Measurements from ENCODE around the gene INTS2.

DNA sequence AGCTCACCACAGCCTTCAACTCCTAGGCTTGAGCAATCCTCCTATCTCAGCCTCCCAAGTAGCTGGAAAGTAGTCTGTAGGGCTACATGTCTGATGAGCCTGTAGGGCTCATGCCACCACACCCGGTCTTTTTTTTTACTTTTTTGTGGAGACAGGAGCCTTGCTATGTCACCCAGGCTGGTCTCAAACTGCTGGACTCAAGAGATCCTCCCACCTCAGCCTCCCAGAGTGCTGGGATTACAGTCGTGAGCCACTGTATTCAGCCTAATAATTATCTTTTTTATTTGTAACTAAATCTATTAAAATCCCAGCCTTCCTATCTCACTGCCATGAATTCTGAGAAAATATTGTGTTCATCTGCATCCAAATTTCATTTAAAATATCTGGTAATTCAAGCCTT is 79.5 kb downstream of the INTS2 start:
- no peak for TF ChIP-seq CTCF (IDR thresholded peaks at IDR 0.05)
- TF ChIP-seq POLR2AphosphoS5 (IDR thresholded peaks at IDR 0.05), result no peak
- TF ChIP-seq POLR2A (IDR thresholded peaks at IDR 0.05; ENCODE audit: low read depth), result no peak
- no peak for TF ChIP-seq EP300 (IDR thresholded peaks at IDR 0.05)
